ENCODE measurements around the gene NBAS. TPM values are rescaled to one million over a fixed set of nuclear protein-coding genes. Genes with fewer than 3 reads are reported as not detected.

Gene NBAS
- total RNA-seq, 4 donors from 2014 or later: 27.3 to 43.6 (median 28.4) TPM

GRCh38 chr2:15472876-15473275, 88.3 kb downstream of the NBAS start:
- no peaks in the 10 kb centered on the region for H3K4me1 ChIP-seq
- ATAC-seq (no peak), DNase-seq (no peak)
- in situ Hi-C loops (cut with MboI; ENCODE audit: low sequenced_read_pairs in 4 of 4): no loop called here
- H3K27ac ChIP-seq: no peak overlapping the region
- no peak overlapping the region for H3K4me3 ChIP-seq
- H3K9me3 ChIP-seq: no peaks in the 10 kb centered on the region
- H3K27me3 ChIP-seq: no peaks in the 10 kb centered on the region
- no peak for TF ChIP-seq POLR2A (IDR thresholded peaks at IDR 0.05)
- H3K36me3 ChIP-seq: peaks cover 0 to 30% of the 10 kb centered on the region in 2 donors
- intact Hi-C loops (cut with DNase I; ENCODE audit: low total_unique reads): no loop called here

GRCh38 chr2:15472133-15472532, 89.0 kb downstream of the NBAS start:
- Histone ChIP-seq H3K27me3 (no peaks in the 10 kb centered on the region), H3K36me3 (peaks cover 0 to 38% of the 10 kb centered on the region in 2 donors), H3K4me3 (no peak overlapping the region), H3K27ac (no peak overlapping the region), H3K4me1 (no peaks in the 10 kb centered on the region), H3K9me3 (no peaks in the 10 kb centered on the region)
- ATAC-seq: no peak
- no peak for DNase-seq
- in situ Hi-C loops (cut with MboI; ENCODE audit: low sequenced_read_pairs in 4 of 4): no loop called here
- intact Hi-C loops (cut with DNase I; ENCODE audit: low total_unique reads): no loop called here
- TF ChIP-seq POLR2A (IDR thresholded peaks at IDR 0.05): no peak
- no peak for TF ChIP-seq CTCF (IDR thresholded peaks at IDR 0.05 in 4 of 5, conservative IDR thresholded peaks at IDR 0.05 in 1 of 5)

GRCh38 chr2:15471606-15472005, 89.5 kb downstream of the NBAS start:
- Histone ChIP-seq H3K4me1 (no peaks in the 10 kb centered on the region), H3K27me3 (no peaks in the 10 kb centered on the region), H3K9me3 (no peaks in the 10 kb centered on the region), H3K27ac (no peak overlapping the region), H3K36me3 (peaks cover 0 to 43% of the 10 kb centered on the region in 2 donors), H3K4me3 (no peak overlapping the region)
- intact Hi-C loops (cut with DNase I; ENCODE audit: low total_unique reads): no loop called here
- ATAC-seq (no peak), DNase-seq (no peak)
- TF ChIP-seq POLR2A (IDR thresholded peaks at IDR 0.05) (no peak), CTCF (IDR thresholded peaks at IDR 0.05 in 4 of 5, conservative IDR thresholded peaks at IDR 0.05 in 1 of 5) (no peak)
- in situ Hi-C loops (cut with MboI; ENCODE audit: low sequenced_read_pairs in 4 of 4): no loop called here

GRCh38 chr2:15460112-15460620, 101.0 kb downstream of the NBAS start:
- no peak for TF ChIP-seq POLR2A (IDR thresholded peaks at IDR 0.05)
- TF ChIP-seq CTCF (IDR thresholded peaks at IDR 0.05 in 4 of 5, conservative IDR thresholded peaks at IDR 0.05 in 1 of 5): no peak
- no peaks in the 10 kb centered on the region for H3K9me3 ChIP-seq
- H3K4me1 ChIP-seq: peaks cover 0 to 4% of the 10 kb centered on the region in 2 donors
- intact Hi-C loops (cut with DNase I; ENCODE audit: low total_unique reads) (no loop called here), in situ Hi-C loops (cut with MboI; ENCODE audit: low sequenced_read_pairs in 4 of 4) (no loop called here)
- H3K36me3 ChIP-seq: peaks cover 0 to 45% of the 10 kb centered on the region in 2 donors
- H3K27me3 ChIP-seq: no peaks in the 10 kb centered on the region
- no peak overlapping the region for H3K27ac ChIP-seq
- no peak overlapping the region for H3K4me3 ChIP-seq
- DNase-seq: no peak
- ATAC-seq: no peak

GRCh38 chr2:15458277-15458676, 102.9 kb downstream of the NBAS start:
- TF ChIP-seq POLR2A (IDR thresholded peaks at IDR 0.05) (no peak), CTCF (IDR thresholded peaks at IDR 0.05 in 4 of 5, conservative IDR thresholded peaks at IDR 0.05 in 1 of 5) (no peak)
- Histone ChIP-seq H3K36me3 (peaks cover 0 to 40% of the 10 kb centered on the region in 2 donors), H3K9me3 (no peaks in the 10 kb centered on the region), H3K27me3 (no peaks in the 10 kb centered on the region), H3K27ac (no peak overlapping the region), H3K4me1 (peaks cover 0 to 4% of the 10 kb centered on the region in 2 donors), H3K4me3 (no peak overlapping the region)
- intact Hi-C loops (cut with DNase I; ENCODE audit: low total_unique reads): no loop called here
- DNase-seq: no peak
- ATAC-seq: no peak
- in situ Hi-C loops (cut with MboI; ENCODE audit: low sequenced_read_pairs in 4 of 4): no loop called here
